Frontal cortex (tissue), 4 donors: Measurements from ENCODE around the gene MPST. TPM values are rescaled to one million over a fixed set of nuclear protein-coding genes. Genes with fewer than 3 reads are reported as not detected.
A peak's percentile ranks its signal among the peaks of the same experiment; 100 is the strongest.
"Not testable (repeated sequence)": the region's sequence is repeated elsewhere in the genome, so short reads cannot be mapped to it uniquely, and the experiment has no call there.

ENCODE experiments used
- DNase-seq, 2 donors: peaks; one replicate each; pipeline ENCODE4 v3.0.0; 2012; ENCODE audit warnings: low spot score in 2 of 2
- FAIRE-seq: peaks from 2 replicates; lab custom pipeline; 2012; peaks lifted over from hg19 to GRCh38; lab: Jason Lieb, UNC
- total RNA-seq: library from RNA; depleted of rRNA; stranded (reverse); fragments of >200 nt; gene quantifications from one replicate; pipeline ENCODE4 v1.2.3, GENCODE V29; 2014
- donor health status: control.
- donor health status: control.
- donor health status: control.

The MPST gene
- total RNA-seq: 22.0 TPM

GRCh38 chr22:37019309-37020191 lies at the start of gene MPST, which contains the start of gene TST:
MPST (plus strand) TSS chr22:37019742; CDS start chr22:37019837, 95 bp downstream.
TST (minus strand) TSS chr22:37019447; CDS start chr22:37018732, 715 bp downstream.
- FAIRE-seq (no peak), DNase-seq (peak; percentile 89 to 93)

- FAIRE-seq (no peak), DNase-seq (no peak)
Measured at GRCh38 chr22:36971341-36972125, 48.0 kb upstream of the MPST start.

- no peak for DNase-seq
- no peak for FAIRE-seq
Measured at GRCh38 chr22:36976606-36977005, 42.9 kb upstream of the MPST start.

- no peak for FAIRE-seq
Measured at GRCh38 chr22:36977401-36977861, 42.1 kb upstream of the MPST start.

GRCh38 chr22:36977947-36978660 lies 41.4 kb upstream of the MPST start:
- DNase-seq (peak; percentile 73 to 94), FAIRE-seq (peak; percentile 80)

More at GRCh38 chr22:36977401-36977861, 42.1 kb upstream of the MPST start:
- DNase-seq: peak in 1 of 2 donors; percentile 28

GRCh38 chr22:36979016-36979910 lies 40.3 kb upstream of the MPST start:
- DNase-seq: no peak
- no peak for FAIRE-seq

- DNase-seq: no peak
- no peak for FAIRE-seq
Measured at GRCh38 chr22:36981247-36981775, 38.2 kb upstream of the MPST start.

- DNase-seq: no peak
- no peak for FAIRE-seq
Measured at GRCh38 chr22:36982136-36982535, 37.4 kb upstream of the MPST start.

GRCh38 chr22:36985211-36985889 lies 34.2 kb upstream of the MPST start:
- DNase-seq (no peak), FAIRE-seq (no peak)

- DNase-seq: no peak
- FAIRE-seq: no peak
Measured at GRCh38 chr22:36986242-36986821, 33.2 kb upstream of the MPST start.

- no peak for FAIRE-seq
- DNase-seq: no peak
Measured at GRCh38 chr22:36988075-36988832, 31.3 kb upstream of the MPST start.

- not testable (repeated sequence) for DNase-seq, FAIRE-seq
Measured at GRCh38 chr22:36989012-36989411, 30.5 kb upstream of the MPST start.

GRCh38 chr22:36990457-36990856 lies 29.1 kb upstream of the MPST start:
- FAIRE-seq (no peak), DNase-seq (no peak)

GRCh38 chr22:36991206-36991605 lies 28.3 kb upstream of the MPST start:
- FAIRE-seq: no peak
- DNase-seq: no peak

- DNase-seq: no peak
- FAIRE-seq: no peak
Measured at GRCh38 chr22:36997746-36998145, 21.8 kb upstream of the MPST start.

GRCh38 chr22:36998620-36999351 lies 20.8 kb upstream of the MPST start:
- no peak for DNase-seq
- no peak for FAIRE-seq
